Measurements from ENCODE around the gene RNF157. TPM values are rescaled to one million over a fixed set of nuclear protein-coding genes. Genes with fewer than 3 reads are reported as not detected.

Gene RNF157
- total and polyA plus RNA-seq, 9 donors: 1.3 to 4.3 (median 2.5) TPM

GRCh38 chr17:76278952-76279741, 38.9 kb upstream of the RNF157 start:
- no peak for TF ChIP-seq POLR2A (IDR thresholded peaks at IDR 0.05)
- TF ChIP-seq CTCF (IDR thresholded peaks at IDR 0.05): peak; percentile 85 to 96 (median 90)
- no peak for TF ChIP-seq EP300 (IDR thresholded peaks at IDR 0.05)
- Histone ChIP-seq H3K9me3 (no peaks in the 10 kb centered on the region), H3K27ac (no peak overlapping the region), H3K27me3 (no peaks in the 10 kb centered on the region), H3K4me1 (ENCODE audit: insufficient read depth) (peaks cover 1% of the 10 kb centered on the region), H3K4me3 (no peak overlapping the region), H3K36me3 (no peaks in the 10 kb centered on the region)
- 43 to 52% (median 45%) methylated on average over 27 to 28 of the region's 28 CpGs for WGBS, 3 donors
- intact Hi-C loops (cut with DNase I): loop anchor here (1.0 to 10.0 kb wide), 7 partner anchors 94 to 364 kb away; no protein-coding TSS in a partner anchor
- DNase-seq: peak; percentile 82 to 94 (median 91)

DNA sequence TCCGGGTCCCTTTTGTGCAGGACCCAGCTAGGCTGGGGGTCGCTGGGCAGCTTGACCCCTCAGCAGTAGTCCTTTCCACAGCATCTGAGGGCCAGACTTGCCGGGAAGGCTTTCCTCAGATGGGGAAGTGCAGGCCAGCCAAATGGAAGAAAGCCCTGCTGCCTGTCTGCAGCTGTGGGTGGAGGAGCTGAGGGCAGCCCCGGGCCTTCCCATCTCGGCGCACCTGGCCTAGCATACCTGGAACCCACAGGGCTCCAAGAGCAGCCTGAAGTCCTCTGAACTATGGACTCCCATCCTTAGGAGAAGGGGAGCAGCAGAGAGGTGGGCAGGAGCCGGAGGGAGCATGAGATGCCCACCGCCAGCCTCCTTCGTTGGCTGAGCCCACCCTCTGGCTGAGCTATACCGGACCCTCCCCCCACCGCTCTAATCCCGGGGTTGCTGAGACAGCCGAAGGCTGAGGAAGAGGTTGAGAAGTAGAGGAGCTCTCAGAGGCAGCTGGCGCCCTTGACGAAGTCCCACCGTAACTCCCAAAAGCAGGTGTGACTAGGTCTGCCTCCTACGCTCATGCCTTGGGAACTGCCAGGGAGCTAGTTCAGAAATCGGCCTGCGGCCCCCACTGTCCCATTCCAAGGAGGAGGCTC, 38.1 kb upstream of the RNF157 start:
- TF ChIP-seq EP300 (IDR thresholded peaks at IDR 0.05): no peak
- TF ChIP-seq CTCF (IDR thresholded peaks at IDR 0.05): no peak
- H3K27me3 ChIP-seq: no peaks in the 10 kb centered on the region
- no peak for DNase-seq
- no peak overlapping the region for H3K4me3 ChIP-seq
- no peaks in the 10 kb centered on the region for H3K9me3 ChIP-seq
- H3K36me3 ChIP-seq: no peaks in the 10 kb centered on the region
- intact Hi-C loops (cut with DNase I): loop anchor here (2.0 to 10.0 kb wide), 6 partner anchors 94 to 364 kb away; no protein-coding TSS in a partner anchor
- peaks cover 1% of the 10 kb centered on the region for H3K4me1 ChIP-seq (ENCODE audit: insufficient read depth)
- 78 to 88% (median 79%) methylated on average over 17 to 19 of the region's 19 CpGs for WGBS, 3 donors
- no peak overlapping the region for H3K27ac ChIP-seq

GRCh38 chr17:76277300-76278267, 37.3 kb upstream of the RNF157 start:
- no peaks in the 10 kb centered on the region for H3K27me3 ChIP-seq
- no peak overlapping the region for H3K27ac ChIP-seq
- TF ChIP-seq EP300 (IDR thresholded peaks at IDR 0.05) (no peak), CTCF (IDR thresholded peaks at IDR 0.05) (no peak), POLR2A (IDR thresholded peaks at IDR 0.05) (no peak)
- no peak for DNase-seq
- intact Hi-C loops (cut with DNase I): loop anchor here (2.0 to 10.0 kb wide), 6 partner anchors 93 to 363 kb away; no protein-coding TSS in a partner anchor
- no peaks in the 10 kb centered on the region for H3K36me3 ChIP-seq
- WGBS, 3 donors: 85 to 88% (median 85%) methylated on average over 30 to 31 of the region's 31 CpGs
- H3K4me1 ChIP-seq (ENCODE audit: insufficient read depth): peaks cover 2% of the 10 kb centered on the region
- H3K9me3 ChIP-seq: no peaks in the 10 kb centered on the region
- no peak overlapping the region for H3K4me3 ChIP-seq

All from ovary (tissue), 9 donors.